Fibroblast of villous mesenchyme (primary cell): ENCODE data around the gene CTRB2. TPM values are rescaled to one million over a fixed set of nuclear protein-coding genes. Genes with fewer than 3 reads are reported as not detected.
A peak's percentile ranks its signal among the peaks of the same experiment; 100 is the strongest.
"Not testable (repeated sequence)": the region's sequence is repeated elsewhere in the genome, so short reads cannot be mapped to it uniquely, and the experiment has no call there.

ENCODE experiments used
- DNase-seq: peaks from one replicate; pipeline ENCODE4 v3.0.0-alpha.2; 2010; ENCODE audit warnings: low read depth
- H3K4me3 ChIP-seq: 2 replicates; pipeline ENCODE4 v1.5.1; 2011; ENCODE audit warnings: low read depth, mild to moderate bottlenecking, low read length
- CTCF ChIP-seq: IDR thresholded peaks from 2 replicates; pipeline ENCODE4 v1.5.1; 2012; ENCODE audit warnings: low read depth, mild to moderate bottlenecking, low read length; ENCODE audit not compliant: insufficient read depth
- total RNA-seq: library from RNA; depleted of rRNA; stranded (reverse); fragments of >200 nt; gene quantifications from 2 replicates; pipeline ENCODE4 v1.2.3, GENCODE V29; 2012

CTRB2 gene
- total RNA-seq, 1 donor = not detected

GRCh38 chr16:75246504-75247205 lies 39.7 kb upstream of the CTRB2 start:
- no peak for TF ChIP-seq CTCF
- no peak overlapping the region for H3K4me3 ChIP-seq
- peak; percentile 83 for DNase-seq

GRCh38 chr16:75244844-75245758 lies 38.1 kb upstream of the CTRB2 start:
- peak; percentile 98 for DNase-seq
- TF ChIP-seq CTCF = no peak
- H3K4me3 ChIP-seq = peak overlapping the region; percentile 15

- peak; percentile 76 for DNase-seq
- no peak for TF ChIP-seq CTCF
- H3K4me3 ChIP-seq = peak overlapping the region; percentile 5
Observed at GRCh38 chr16:75244225-75244809, 37.4 kb upstream of the CTRB2 start.

- no peak overlapping the region for H3K4me3 ChIP-seq
- DNase-seq = no peak
- no peak for TF ChIP-seq CTCF
Observed at GRCh38 chr16:75243667-75244224, 36.8 kb upstream of the CTRB2 start.

- not testable (repeated sequence) for DNase-seq, H3K4me3 ChIP-seq
Observed at GRCh38 chr16:75242436-75243078, 35.6 kb upstream of the CTRB2 start.

- H3K4me3 ChIP-seq = no peak overlapping the region
- DNase-seq = no peak
- TF ChIP-seq CTCF = no peak
Observed at GRCh38 chr16:75241955-75242354, 35.0 kb upstream of the CTRB2 start.
